ENCODE measurements around the gene ATAD3A. TPM values are rescaled to one million over a fixed set of nuclear protein-coding genes. Genes with fewer than 3 reads are reported as not detected.
"Not testable (repeated sequence)": the region's sequence is repeated elsewhere in the genome, so short reads cannot be mapped to it uniquely, and the experiment has no call there.

ATAD3A gene
- total RNA-seq, 1 experiment from 2014 or later, result 57.5 TPM

DNA sequence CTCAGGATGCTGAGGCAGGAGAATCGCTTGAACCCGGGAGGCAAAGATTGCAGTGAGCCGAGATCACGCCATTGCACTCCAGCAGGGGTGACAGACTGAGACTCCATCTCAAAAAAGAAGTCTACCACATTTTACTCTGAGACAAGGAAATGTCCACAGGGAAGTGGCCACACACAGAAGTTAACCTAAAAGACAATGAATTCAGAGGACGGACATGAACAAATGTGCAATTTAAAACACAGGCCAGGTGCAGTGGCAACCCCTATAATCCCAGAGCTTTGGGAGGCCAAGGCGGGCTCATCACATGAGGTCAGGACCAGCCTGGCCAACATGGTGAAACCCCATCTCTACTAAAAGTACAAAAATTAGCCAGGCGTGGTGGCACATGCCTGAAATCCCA, 45.7 kb downstream of the ATAD3A start:
- H3K9me3 ChIP-seq (ENCODE audit: control insufficient read depth, insufficient read depth, low read depth, low read length); BruUV-seq (replicated peaks); H3K27me3 ChIP-seq (ENCODE audit: control insufficient read depth, insufficient read depth, low read length); H3K27ac ChIP-seq (ENCODE audit: low read length); intact Hi-C loops (cut with micrococcal nuclease; ENCODE audit: unreplicated experiment); H3K4me3 ChIP-seq (ENCODE audit: low read depth in 2 of 2, low read length in 2 of 2); CTCF ChIA-PET; in situ Hi-C loops (cut with HindIII; ENCODE audit: low pct_unique_long_range_greater_than_20kb, low sequenced_read_pairs); H3K4me1 ChIP-seq (ENCODE audit: control insufficient read depth, insufficient read depth, low read length); ATAC-seq; DNase-seq (ENCODE audit: low read depth, low spot score); H3K36me3 ChIP-seq (ENCODE audit: control insufficient read depth, insufficient read depth, low read length): not testable (repeated sequence)
- POLR2A ChIA-PET, result interaction anchor here (0.7 kb wide), 2 partner anchors 69 to 124 kb away, joined by 7 to 11 read pairs; no protein-coding TSS in a partner anchor

DNA sequence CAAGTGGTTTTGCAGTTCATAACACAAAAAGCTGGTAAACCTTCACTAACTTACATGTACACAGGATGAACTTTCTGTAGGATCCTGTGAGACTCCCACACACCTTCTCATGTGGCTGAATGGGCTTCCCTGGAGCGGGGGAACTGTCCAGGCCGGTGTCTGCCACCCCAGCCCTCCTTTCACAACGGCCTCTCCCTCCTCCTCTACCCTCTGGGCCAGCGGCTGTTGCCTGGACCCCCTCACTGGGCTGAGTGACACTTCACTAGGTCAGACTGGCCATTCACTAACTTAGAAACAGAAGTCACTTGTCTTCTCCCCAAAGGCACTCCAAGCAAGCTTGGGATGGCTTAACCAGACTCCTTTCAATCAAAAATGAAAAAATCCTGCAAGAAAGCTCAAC, 46.6 kb downstream of the ATAD3A start:
- CTCF ChIA-PET, result no interaction called here

DNA sequence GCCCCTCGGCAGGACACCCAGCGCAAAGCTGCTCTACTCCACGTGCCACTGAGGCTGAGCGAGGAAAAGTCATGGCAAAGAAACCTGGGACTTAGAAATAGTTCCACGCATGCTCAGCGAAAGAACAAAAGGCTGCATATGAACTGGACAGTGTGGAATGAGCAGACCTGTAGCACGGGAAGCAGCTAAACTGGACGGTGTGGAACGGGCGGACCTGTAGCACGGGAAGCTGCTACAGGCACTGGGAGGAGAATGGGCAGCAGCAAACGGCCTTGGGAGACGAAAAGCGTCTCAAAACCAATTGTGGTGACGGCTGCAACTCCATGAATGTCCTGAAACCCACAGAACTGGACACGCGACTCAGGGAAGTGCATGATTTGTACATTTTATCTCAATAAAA, 47.1 kb downstream of the ATAD3A start:
- DNase-seq (ENCODE audit: low read depth, low spot score) (no peak), ATAC-seq (no peak)
- in situ Hi-C loops (cut with HindIII; ENCODE audit: low pct_unique_long_range_greater_than_20kb, low sequenced_read_pairs) (no loop called here), intact Hi-C loops (cut with micrococcal nuclease; ENCODE audit: unreplicated experiment) (no loop called here)
- ChIA-PET CTCF (no interaction called here), POLR2A (interaction anchor here (0.6 kb wide), 1 partner anchor 11 kb away, joined by 4 read pairs; no protein-coding TSS in a partner anchor)
- Histone ChIP-seq H3K4me3 (ENCODE audit: low read depth in 2 of 2, low read length in 2 of 2) (no peak overlapping the region), H3K27me3 (ENCODE audit: control insufficient read depth, insufficient read depth, low read length) (no peaks in the 10 kb centered on the region), H3K4me1 (ENCODE audit: control insufficient read depth, insufficient read depth, low read length) (no peaks in the 10 kb centered on the region), H3K9me3 (ENCODE audit: control insufficient read depth, insufficient read depth, low read depth, low read length) (no peaks in the 10 kb centered on the region), H3K27ac (ENCODE audit: low read length) (no peak overlapping the region), H3K36me3 (ENCODE audit: control insufficient read depth, insufficient read depth, low read length) (peaks cover 7% of the 10 kb centered on the region)
- TF ChIP-seq, protein P1, sequence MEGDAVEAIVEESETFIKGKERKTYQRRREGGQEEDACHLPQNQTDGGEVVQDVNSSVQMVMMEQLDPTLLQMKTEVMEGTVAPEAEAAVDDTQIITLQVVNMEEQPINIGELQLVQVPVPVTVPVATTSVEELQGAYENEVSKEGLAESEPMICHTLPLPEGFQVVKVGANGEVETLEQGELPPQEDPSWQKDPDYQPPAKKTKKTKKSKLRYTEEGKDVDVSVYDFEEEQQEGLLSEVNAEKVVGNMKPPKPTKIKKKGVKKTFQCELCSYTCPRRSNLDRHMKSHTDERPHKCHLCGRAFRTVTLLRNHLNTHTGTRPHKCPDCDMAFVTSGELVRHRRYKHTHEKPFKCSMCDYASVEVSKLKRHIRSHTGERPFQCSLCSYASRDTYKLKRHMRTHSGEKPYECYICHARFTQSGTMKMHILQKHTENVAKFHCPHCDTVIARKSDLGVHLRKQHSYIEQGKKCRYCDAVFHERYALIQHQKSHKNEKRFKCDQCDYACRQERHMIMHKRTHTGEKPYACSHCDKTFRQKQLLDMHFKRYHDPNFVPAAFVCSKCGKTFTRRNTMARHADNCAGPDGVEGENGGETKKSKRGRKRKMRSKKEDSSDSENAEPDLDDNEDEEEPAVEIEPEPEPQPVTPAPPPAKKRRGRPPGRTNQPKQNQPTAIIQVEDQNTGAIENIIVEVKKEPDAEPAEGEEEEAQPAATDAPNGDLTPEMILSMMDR (IDR thresholded peaks at IDR 0.05), result no peak
- TF ChIP-seq SIN3A (IDR thresholded peaks at IDR 0.05; ENCODE audit: borderline replicate concordance, insufficient read depth, low read depth, low read length), result no peak
- no peak for TF ChIP-seq TCF7L2 (IDR thresholded peaks at IDR 0.05; ENCODE audit: low read depth, low read length)
- TF ChIP-seq POLR2AphosphoS5 (IDR thresholded peaks at IDR 0.05; ENCODE audit: low read depth, low read length), result no peak
- TF ChIP-seq, protein P2, sequence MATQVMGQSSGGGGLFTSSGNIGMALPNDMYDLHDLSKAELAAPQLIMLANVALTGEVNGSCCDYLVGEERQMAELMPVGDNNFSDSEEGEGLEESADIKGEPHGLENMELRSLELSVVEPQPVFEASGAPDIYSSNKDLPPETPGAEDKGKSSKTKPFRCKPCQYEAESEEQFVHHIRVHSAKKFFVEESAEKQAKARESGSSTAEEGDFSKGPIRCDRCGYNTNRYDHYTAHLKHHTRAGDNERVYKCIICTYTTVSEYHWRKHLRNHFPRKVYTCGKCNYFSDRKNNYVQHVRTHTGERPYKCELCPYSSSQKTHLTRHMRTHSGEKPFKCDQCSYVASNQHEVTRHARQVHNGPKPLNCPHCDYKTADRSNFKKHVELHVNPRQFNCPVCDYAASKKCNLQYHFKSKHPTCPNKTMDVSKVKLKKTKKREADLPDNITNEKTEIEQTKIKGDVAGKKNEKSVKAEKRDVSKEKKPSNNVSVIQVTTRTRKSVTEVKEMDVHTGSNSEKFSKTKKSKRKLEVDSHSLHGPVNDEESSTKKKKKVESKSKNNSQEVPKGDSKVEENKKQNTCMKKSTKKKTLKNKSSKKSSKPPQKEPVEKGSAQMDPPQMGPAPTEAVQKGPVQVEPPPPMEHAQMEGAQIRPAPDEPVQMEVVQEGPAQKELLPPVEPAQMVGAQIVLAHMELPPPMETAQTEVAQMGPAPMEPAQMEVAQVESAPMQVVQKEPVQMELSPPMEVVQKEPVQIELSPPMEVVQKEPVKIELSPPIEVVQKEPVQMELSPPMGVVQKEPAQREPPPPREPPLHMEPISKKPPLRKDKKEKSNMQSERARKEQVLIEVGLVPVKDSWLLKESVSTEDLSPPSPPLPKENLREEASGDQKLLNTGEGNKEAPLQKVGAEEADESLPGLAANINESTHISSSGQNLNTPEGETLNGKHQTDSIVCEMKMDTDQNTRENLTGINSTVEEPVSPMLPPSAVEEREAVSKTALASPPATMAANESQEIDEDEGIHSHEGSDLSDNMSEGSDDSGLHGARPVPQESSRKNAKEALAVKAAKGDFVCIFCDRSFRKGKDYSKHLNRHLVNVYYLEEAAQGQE (IDR thresholded peaks at IDR 0.05; ENCODE audit: insufficient read depth in 1 of 2, low read depth in 2 of 2, low read length in 1 of 2), result no peak
- no TSS peak for BruUV-seq (replicated peaks)

More for the DNA sequence above, 46.6 kb downstream of the ATAD3A start:
- no peak overlapping the region for H3K4me3 ChIP-seq (ENCODE audit: low read depth in 2 of 2, low read length in 2 of 2)
- H3K27me3 ChIP-seq (ENCODE audit: control insufficient read depth, insufficient read depth, low read length), result no peaks in the 10 kb centered on the region
- intact Hi-C loops (cut with micrococcal nuclease; ENCODE audit: unreplicated experiment) (no loop called here), in situ Hi-C loops (cut with HindIII; ENCODE audit: low pct_unique_long_range_greater_than_20kb, low sequenced_read_pairs) (no loop called here)
- POLR2A ChIA-PET, result no interaction called here
- TF ChIP-seq TCF7L2 (IDR thresholded peaks at IDR 0.05; ENCODE audit: low read depth, low read length), result no peak
- TF ChIP-seq POLR2AphosphoS5 (IDR thresholded peaks at IDR 0.05; ENCODE audit: low read depth, low read length), result no peak
- TF ChIP-seq, protein P2 (IDR thresholded peaks at IDR 0.05; ENCODE audit: insufficient read depth in 1 of 2, low read depth in 2 of 2, low read length in 1 of 2), result no peak
- TF ChIP-seq, protein P1 (IDR thresholded peaks at IDR 0.05), result no peak
- no peak for TF ChIP-seq SIN3A (IDR thresholded peaks at IDR 0.05; ENCODE audit: borderline replicate concordance, insufficient read depth, low read depth, low read length)
- no peak overlapping the region for H3K27ac ChIP-seq (ENCODE audit: low read length)
- DNase-seq (ENCODE audit: low read depth, low spot score) (no peak), ATAC-seq (0 out of 2 replicates have a peak, but pooled peaks have one; percentile 20)
- no peaks in the 10 kb centered on the region for H3K4me1 ChIP-seq (ENCODE audit: control insufficient read depth, insufficient read depth, low read length)
- peaks cover 3% of the 10 kb centered on the region; the same call in 1 of the 2 replicates for H3K36me3 ChIP-seq (ENCODE audit: control insufficient read depth, insufficient read depth, low read length)
- no TSS peak for BruUV-seq (replicated peaks)
- no peaks in the 10 kb centered on the region for H3K9me3 ChIP-seq (ENCODE audit: control insufficient read depth, insufficient read depth, low read depth, low read length)
